ENCODE measurements around the gene GSE1.
"Not testable (repeated sequence)": the region's sequence is repeated elsewhere in the genome, so short reads cannot be mapped to it uniquely, and the experiment has no call there.

The GSE1 gene

DNA sequence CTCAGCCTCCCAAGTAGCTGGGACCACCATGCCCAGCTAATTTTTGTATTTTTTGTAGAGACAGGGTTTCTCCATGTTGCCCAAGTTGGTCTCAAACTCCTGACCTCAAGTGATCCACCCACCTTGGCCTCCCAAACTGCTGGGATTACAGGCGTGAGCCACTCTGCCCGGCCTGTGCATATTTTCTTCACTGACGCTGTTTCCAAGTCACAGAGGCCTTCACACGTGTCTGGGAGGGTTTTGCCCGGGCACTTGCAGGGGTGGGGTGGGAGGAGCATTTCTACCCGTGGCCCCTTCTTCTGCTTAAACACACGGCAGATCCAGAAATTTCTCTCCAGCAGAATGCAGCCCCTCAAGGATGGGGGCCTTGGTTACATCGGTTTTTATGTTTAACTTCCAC lies 20.8 kb upstream of the GSE1 start:
- not testable (repeated sequence) for DNase-seq

DNA sequence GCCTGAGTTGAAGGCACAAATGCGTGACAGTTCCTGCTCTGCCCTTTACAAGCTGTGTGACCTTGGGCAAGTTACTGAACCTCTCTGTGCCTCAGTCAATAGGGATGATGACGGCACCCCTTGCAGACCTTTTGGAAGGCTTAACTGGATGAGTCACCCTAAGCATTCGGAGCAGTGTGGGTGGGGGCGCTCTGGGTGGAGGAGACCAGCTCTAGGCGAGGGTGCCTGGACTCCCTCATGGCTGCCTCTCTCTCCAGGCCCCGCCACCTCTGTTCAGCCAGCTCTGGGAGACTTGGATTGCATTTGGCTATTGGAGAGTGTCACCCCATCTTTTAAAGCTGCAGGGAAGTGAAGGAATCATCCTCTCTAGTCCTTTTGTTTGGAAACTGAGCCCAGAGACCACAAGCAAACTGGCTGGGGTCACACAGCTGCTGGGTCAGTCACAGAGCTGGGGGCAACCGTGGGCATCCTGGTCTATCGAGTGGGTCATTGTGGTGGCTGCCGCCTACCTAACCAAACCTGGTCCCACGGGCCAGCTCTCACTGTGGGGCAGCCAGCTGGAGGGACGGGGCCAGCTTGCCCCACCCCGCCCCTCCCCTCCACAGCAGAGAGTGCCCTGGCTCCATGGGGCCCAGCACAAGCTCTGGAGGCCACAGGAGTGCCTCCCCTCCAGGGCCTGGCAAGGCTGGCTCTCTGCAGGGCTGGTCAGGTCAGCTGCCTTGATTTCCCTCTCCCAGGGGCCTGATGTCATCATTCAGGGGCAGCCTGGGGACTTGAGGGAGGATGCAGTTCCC lies 20.2 kb upstream of the GSE1 start:
- no peak for DNase-seq

DNA sequence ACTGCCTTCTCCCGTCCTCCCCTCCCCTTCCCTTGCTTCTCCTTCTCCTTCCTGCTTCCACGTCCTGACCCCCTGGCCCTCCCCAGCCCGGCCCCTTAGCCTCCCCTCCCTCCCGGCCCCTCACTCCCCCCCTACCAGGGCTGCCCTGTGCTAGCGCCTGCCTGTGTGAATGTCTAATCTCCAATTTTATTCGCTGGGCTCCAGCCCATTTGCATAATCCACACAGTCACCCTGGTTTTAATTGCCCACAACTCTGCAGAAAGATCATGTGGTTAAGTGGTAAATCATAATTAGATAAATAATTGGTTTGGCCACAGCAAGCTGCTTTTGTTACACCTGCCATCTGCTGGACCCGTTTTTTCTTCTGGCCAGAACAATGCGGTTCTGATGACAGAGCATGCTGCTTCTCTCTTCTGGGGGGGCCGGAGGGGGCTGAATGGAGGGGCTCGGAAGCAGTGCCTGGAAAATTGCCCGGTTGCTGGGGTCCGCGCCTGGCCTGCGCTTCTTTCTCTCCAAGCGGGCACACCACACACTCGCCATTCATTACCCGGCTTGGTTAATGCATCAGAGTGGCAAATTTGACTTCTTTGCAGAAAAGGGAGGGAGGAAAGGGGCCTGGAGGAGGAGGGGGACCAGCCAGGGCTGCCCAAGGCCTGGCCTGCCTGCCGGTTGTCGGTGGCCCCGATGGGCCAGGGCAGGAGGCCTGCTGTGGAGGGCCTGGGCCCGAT lies 19.5 kb upstream of the GSE1 start:
- DNase-seq: peak; percentile 63

DNA sequence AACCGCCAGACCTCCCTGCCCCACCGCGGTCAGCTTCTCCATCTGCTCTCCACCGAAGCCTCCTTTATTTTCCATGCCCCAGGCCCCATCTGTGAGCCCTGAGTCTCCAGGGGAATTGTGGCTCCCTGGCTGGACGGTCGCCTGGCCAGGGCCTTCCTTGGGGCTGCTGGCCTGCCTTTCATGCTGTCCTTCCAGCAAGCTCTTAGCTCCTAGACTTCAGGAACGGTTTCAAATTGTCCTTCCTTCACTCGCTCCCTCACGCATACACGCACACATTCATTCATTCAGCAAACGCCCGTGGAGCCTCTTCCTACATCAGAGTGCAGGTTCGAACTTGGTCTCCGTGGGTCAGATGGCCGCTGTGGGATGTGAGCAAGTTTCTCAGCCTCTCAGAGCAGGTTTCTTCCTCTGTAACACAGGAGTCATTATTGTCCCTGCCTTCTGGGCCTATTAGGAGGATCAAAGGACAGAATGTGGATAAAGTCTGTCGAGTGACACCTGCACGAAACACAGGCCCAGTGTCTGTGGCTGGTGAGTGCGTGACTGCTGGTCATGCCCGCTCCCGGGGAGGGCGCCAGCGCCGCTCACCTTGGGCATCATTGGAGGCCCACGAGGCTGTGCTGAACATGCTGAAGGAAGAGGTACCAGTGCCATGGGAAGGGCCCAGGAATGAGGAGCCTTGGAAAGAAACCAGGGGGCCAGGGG lies 18.7 kb upstream of the GSE1 start:
- no peak for DNase-seq

DNA sequence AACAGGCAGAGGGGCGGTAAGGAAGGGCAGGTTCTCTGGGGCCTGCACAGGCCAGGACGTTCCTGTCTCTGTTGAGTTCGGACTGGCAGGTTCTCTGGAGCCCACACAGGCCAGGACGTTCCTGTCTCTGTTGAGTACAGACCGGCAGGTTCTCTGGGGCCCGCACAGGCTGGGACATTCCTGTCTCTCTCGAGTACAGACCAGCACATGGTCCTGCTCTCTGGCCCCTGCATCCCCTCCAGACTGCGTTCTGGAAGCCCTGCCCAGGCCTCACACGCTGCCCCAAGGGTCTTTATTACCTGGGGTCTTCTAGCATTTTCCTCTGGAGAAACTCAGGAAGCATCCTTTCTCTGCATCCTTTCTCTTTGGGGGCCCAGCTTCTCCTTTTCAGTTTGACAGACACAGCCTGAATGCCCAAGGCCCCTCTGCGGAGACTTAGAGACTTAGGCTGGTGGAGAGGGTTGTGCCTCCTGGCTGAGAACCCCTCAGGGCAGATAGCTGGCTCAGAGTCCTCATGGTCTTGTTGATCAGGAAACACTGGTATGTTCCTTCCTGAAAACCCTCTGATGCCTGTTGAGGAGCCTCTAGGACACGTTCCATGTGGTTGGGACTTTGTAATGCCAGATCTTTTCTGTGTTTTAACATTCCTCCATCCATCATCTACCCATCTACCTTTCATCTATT lies 18.0 kb upstream of the GSE1 start:
- DNase-seq: no peak

DNA sequence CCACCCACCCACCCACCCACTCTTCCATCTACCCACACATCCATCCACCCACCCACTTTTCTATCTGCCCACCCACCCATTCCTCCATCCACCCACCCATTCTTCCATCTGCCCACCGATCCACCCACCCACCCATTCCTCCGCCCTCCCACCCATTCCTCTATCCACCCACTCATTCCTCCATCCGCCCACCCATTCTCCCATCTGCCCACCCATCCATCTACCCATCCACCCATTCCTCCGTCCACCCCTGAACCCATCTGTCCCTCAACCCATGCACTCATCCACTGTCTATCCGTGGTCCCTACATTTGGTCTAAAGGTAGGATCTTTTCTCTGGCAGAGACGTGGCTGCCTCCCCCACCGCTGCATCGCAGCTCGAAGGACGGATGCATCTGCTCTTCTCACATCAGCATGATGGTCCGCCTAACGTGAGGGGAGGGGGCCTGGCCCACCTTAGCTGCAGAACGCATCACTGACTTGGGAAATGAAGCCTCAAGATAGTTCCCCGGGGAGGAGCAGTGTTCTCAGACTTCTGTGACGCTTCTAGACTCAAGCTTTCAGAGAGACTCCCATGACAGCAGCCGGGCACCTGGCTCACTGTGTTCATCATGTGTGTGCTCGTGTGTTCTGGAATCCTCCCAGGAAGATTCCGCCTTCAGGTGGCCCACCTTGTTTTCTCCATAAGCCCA lies 17.2 kb upstream of the GSE1 start:
- no peak for DNase-seq

DNA sequence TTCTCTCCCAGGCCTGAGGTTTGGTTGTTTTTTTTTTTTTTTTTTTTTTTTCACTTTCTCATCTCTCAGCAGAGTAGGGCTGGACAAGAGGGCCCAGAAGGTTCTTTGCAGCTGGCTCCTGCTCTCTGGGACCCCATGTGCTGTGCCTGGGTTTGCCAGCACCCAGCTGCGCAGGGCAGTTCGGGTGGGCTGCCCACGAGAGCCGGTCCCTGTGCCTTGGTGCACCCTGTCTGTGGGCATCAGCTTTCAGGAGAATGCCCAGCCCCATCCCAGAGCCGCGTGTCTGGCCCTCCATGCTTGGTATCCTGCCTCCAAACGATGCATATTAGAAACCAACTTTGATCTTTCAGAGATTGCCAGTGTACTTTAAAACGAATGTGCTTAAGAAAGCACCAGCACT lies 15.0 kb upstream of the GSE1 start:
- DNase-seq: no peak

DNA sequence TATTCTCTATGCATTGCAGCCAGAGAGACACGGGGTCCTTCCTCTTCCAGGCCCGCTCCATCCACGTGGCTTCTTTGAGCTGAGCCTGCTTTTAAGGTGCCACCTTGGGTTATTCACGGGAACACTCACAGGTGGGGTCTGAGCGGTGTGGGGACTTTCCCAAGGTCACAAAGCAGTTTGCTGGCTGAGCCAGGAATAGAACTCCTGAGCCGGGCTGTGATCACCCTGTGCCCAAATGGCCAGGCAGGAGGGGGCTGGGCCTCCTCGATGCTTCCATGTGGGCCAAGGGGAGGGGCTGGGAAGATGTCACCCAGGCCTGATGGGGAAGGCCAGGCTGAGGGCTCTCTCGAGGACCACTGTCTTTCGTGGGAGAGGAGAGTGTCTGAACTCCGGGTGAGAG lies 13.0 kb upstream of the GSE1 start:
- DNase-seq: no peak

DNA sequence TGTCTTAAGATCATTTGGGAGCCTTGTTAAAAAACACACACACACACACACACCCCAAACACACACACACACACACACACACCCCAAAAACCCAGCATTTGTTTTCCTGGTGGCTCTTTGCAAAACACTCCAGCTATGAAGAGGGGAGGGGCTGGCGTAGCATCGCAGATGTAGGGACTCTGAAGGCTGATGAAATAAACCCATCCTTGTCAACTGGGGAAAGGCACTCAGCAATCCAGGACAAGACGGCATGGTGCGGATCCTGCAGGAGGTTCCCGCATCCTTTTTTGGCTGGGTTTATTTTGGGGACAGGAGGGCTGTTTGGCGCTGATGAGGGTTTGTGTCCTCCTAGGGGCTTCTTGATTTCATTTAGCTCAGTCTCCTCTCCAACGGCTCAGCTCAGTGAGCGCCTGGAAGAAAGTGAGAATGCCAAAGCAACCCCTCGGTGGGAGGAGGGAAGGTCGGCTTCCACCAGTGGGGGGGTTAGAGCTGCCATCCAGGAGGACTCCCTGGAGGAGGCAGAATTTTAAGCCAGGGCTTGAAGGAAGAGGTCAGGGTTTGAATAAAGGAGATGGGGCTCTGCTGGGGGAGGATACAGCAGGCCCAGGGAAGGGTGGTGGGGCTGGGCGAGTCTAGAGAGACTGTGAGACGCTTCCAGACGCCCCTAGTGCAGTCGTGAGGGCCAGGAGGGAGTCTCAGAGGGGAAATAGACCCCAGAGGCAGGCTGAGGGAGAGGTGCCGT lies 12.4 kb upstream of the GSE1 start:
- DNase-seq: no peak

DNA sequence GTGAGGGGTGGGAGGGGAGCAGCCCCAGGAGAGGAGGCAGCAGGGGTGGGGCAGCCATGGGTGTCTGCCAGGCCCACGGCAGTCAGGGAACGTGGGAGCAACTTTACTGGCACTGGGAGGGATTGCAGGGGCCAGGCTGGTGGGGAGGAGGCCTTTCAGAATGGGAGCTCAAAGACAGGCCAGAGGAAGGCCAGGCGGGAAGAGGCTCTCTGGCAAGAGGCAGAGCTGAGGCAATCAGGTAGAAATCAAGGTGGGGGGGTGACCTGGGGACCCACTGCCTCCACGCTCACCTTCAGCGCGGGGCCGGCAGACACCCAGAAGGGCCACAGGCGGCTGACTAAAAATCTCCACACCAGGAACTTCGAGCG lies 11.9 kb upstream of the GSE1 start:
- DNase-seq: no peak

DNA sequence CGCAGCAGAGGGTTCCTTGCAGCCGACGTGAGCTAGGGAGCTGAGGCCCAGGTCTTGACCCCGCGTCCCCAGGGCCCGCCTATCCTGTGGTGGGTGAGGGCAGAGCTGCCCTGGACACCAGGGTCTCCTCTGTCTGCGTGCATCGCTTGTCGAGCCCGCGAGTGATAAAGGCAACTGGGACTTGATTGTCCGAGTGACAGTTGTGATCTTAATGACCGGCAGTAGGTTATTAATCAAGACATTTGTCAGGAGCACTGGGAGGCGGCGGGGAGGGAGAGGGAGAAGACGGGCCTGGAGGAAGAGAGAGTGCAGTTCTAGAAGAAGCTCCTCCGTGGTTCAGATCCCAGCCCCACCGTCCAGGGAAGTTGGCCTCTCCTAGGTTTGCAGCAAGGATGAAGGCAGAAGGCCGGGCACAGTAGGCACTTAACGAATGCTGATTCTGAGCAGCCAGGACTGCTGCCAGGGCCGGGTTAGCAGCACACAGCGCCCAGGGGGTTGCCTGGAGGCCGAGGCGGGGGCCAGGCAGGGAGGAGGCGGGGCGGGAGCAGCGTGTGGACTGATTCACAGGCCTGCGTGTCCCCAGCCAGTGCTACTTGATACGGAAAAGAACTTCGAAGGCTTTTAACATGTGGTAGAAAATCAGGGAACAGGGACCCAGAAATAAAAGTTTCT lies 11.3 kb upstream of the GSE1 start:
- no peak for DNase-seq

DNA sequence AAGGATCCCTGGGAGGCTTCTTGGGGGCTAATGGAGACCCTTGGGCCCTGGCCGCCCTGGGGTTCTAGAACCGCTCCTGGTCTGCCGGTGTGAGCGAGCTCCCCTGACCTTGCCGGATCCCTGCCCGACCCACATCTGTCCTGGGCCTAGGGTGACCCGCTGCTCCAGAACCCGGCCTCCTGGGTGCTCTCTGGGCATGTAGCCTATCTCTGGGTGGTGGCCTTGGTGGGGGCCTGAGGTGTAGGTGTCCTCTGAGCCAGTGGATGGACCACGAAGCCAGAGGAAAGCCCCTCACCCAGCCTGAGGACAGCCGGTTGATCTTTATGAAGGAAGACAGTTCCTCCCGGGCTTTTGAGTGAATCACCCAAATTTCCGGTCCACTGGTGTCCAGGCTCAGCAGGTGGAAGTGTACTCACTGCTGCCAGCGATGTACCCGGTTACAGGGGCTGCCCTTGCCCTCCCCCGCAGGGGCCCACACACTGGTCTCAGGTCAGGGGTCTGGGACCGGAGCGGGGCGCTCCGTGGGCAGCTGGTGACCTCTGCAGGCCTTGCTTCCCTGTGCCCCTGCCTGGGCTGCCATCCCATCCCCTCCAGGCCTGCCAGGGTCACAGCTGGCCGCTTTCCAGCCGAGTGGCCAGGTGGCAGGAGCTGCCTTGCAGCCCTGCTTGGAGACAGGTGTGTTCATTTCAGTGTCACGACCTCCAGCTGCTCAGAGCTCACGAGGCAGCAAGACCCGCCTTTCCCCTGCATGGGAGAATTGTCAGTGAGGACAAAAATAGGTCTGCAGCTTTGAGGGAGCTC lies 10.5 kb upstream of the GSE1 start:
- no peak for DNase-seq

DNA sequence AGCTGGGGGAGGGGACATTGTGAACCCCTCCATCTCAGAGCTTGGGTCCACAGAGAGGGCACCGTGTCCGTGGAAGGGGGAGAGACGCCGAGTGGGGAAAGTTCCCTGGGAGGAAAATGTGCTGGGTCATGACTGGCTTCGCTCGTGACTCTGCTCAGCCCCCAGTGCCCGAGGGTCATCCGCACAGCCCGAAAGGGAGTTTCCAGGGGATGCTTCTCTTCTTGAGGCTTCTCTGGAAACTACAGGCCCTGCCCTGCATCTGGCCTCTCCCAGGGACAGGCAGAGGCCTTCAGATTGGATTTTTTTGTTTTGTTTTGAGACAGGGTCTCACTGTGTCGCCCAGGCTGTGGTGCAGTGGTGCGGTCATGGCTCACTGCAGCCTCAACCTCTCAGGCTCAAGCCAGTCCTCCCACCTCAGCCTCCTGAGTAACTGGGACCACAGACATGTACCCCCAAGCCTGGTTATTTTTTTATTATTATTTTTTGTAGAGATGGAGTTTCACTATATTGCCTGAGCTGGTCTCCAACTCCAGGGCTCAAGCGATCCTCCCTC lies 9.8 kb upstream of the GSE1 start:
- DNase-seq: no peak

DNA sequence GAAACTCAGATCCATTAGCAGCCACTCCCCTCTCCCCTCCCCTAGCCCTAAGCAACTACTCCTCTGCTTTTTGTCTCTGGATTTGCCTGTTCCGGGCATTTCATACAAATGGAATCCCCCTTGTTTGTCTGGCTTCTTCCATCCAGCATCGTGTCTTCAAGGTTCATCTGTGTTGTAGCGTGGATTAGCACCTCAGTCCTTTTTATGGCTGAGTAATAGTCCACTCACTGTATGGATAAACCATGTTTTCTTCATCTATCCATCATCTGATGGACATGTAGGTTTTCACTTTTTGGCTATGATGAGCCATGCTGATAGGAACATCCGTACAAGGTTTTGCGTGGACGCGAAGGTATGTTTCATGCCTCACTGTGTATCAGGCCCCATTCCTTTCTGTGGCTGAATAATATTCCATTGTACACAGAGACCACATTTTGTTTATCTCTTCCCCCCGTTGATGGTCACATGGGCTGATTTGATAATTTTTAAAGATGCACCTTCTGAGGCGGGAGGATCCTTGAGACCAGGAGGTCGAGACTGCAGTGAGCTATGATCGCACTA lies 8.9 kb upstream of the GSE1 start:
- no peak for DNase-seq

DNA sequence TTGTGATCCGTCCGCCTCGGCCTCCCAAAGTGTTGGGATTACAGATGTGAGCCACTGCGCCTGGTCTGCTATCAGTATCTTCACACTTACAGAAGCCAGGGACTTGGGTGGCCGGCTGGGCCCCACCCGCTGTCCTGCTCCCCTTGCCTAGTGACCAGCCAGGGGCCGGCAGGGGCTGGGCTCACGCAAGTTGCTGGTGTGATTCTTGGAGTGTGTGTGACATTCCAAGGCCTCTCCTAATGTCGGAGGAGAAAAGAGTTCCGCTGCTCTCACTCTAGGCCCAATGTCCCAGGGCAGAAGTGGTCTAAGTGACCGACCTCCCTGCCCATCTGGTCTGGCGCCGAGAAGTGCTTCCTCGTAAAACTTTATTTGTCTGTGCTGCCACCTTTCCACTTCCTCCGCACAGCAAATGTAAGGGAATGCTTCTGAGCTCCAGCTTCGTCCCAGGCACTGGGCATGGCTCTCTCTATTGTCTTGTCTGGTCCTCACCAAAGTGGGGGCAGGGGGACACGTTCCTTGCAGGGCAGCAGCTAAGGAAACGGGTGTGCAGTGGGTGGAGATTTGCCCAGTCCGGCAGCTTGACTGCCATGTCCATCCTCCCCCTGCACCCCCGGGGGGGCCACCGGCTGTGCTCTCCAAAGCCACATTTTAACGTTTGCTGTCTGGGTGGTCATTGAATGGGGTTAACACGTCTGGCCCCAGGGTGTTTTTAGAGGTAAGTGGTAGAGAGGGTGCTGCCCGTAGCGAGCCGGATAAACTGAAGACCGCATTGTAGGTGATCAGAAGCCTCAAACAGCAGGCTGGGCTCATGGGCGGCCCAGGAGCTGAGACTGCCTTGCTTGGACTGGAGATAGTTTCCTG lies 7.8 kb upstream of the GSE1 start:
- no peak for DNase-seq

DNA sequence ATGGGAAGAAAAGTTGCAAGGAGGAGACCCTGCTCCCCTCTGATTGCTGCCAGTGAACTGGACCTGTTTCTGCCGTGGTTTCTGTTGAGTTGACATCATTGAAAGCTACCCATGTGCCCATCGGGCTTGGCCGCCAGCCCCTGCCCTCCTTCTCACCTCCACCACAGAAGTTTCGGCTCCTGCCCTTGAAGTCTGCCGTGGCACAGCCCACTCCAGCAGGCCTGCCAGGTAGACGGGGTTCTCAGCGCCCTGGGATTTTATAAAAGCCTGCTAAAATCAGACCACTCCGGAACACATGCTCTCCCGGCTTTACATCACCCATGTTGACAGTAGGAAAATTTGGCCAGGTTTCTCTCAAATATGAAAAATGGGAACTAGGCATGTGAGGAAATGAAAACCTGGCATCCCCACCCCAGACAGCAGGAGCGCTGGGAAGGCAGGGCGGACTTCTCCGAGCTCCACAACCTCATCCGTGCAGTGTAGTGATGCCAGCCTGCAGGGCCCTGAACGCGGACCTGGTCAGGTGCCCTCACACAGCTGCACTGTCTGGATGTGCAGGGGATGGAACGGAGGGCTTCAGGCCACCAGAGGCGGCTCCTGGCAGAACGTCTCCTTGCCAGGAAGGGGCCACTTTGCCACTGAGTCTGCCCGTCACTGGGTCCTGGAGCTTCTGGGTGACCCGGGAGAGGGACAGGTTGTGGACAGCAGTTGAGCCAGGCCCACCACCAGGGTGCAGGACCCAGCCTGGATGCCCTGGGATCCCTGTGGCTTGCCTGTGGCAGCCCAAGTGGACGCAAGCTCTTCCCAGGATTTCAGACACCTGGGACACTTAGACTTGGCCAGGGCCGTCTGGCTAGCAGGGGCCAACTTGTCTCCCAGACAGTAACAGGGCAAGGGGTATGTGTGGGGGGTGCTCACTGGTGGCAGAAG lies 6.9 kb upstream of the GSE1 start:
- no peak for DNase-seq

DNA sequence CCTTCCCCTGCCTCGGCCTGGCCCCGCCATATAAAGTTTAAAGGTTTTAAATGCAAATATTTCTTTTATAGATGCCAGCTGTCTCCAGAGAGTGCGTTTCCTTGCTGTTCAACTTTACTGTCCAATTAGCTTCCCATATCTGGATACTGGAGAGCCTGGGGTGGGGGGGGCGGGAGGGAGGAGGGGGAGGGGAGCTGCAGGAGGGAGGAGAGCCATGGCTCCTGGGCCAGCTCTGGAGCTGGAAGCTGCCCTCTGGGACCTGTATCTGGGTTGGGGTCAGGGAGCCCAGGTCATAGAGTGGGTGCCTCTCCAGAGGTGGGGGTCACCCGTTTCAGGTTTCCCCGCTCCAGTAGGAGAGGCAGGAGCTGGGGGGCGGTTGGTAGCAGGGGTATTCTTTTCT lies 6.2 kb upstream of the GSE1 start:
- peak; percentile 83 for DNase-seq

DNA sequence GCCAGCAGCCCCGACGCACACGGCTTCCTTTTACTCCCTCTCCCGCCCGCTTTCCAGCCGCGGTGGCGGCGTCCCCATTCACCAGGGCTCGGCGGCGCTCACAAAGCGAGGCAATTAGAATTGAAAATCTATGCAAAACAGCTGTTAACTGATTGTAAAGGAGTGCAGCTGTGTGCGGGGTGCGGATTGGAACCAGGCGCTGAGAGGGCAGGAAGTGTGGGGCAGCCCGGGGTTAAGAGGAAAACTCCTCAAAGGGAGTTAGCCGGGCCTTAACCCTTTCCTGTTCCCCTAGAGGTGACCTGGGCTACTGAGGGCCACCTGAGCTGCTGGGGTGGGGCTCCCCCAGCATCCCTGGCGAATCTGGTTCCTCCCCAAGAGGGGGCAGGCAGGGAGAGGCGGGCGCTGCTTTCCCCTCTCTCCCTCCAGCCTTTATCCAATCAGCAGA lies 5.8 kb upstream of the GSE1 start:
- peak; percentile 91 for DNase-seq

Measured in NCI-H526 treated with DMSO at 0.1 percent for 48 hours (cell line).